ENCODE results near the gene ESR2. TPM values are rescaled to one million over a fixed set of nuclear protein-coding genes. Genes with fewer than 3 reads are reported as not detected.
A peak's percentile ranks its signal among the peaks of the same experiment; 100 is the strongest.
"Not testable (repeated sequence)": the region's sequence is repeated elsewhere in the genome, so short reads cannot be mapped to it uniquely, and the experiment has no call there.

The ESR2 gene
- total RNA-seq, 2 donors from 2014 or later, result 0.14 to 0.39 TPM

GRCh38 chr14:64215978-64216377 lies 78.2 kb downstream of the ESR2 start:
- ATAC-seq (no peak), DNase-seq (ENCODE audit: low spot score in 2 of 2) (no peak)
- Mint-ChIP-seq H3K27ac (no peak overlapping the region), H3K9me3 (no peaks in the 10 kb centered on the region), H3K36me3 (peaks cover 0 to 4% of the 10 kb centered on the region in 2 donors)

GRCh38 chr14:64215274-64215673 lies 78.9 kb downstream of the ESR2 start:
- Mint-ChIP-seq H3K36me3 (peaks cover 0 to 4% of the 10 kb centered on the region in 2 donors), H3K9me3 (no peaks in the 10 kb centered on the region), H3K27ac (no peak overlapping the region)
- no peak for ATAC-seq
- DNase-seq (ENCODE audit: low spot score in 2 of 2), result no peak

- no peak for DNase-seq (ENCODE audit: low spot score in 2 of 2)
- peaks cover 0 to 4% of the 10 kb centered on the region in 2 donors for H3K36me3 Mint-ChIP-seq
- H3K27ac Mint-ChIP-seq, result no peak overlapping the region
- ATAC-seq, result no peak
- no peaks in the 10 kb centered on the region for H3K9me3 Mint-ChIP-seq
Observed at GRCh38 chr14:64213853-64214570, 80.2 kb downstream of the ESR2 start.

GRCh38 chr14:64213086-64213485 lies 81.1 kb downstream of the ESR2 start:
- H3K36me3 Mint-ChIP-seq, result peaks cover 0 to 4% of the 10 kb centered on the region in 2 donors
- DNase-seq (ENCODE audit: low spot score in 2 of 2), result no peak
- no peak for ATAC-seq
- H3K9me3 Mint-ChIP-seq, result no peaks in the 10 kb centered on the region
- H3K27ac Mint-ChIP-seq, result no peak overlapping the region

GRCh38 chr14:64212666-64213065 lies 81.5 kb downstream of the ESR2 start:
- DNase-seq (ENCODE audit: low spot score in 2 of 2) (no peak), ATAC-seq (no peak)
- Mint-ChIP-seq H3K9me3 (no peaks in the 10 kb centered on the region), H3K36me3 (peaks cover 0 to 4% of the 10 kb centered on the region in 2 donors), H3K27ac (no peak overlapping the region)

GRCh38 chr14:64210912-64211311 lies 83.3 kb downstream of the ESR2 start:
- ATAC-seq; DNase-seq (ENCODE audit: low spot score in 2 of 2); H3K9me3 Mint-ChIP-seq; H3K36me3 Mint-ChIP-seq: not testable (repeated sequence)
- H3K27ac Mint-ChIP-seq, result peak overlapping the region; percentile 34 to 66

- no peaks in the 10 kb centered on the region for H3K9me3 Mint-ChIP-seq
- DNase-seq (ENCODE audit: low spot score in 2 of 2) (no peak), ATAC-seq (no peak)
- peak overlapping the region in 1 of 2 donors; percentile 66 for H3K27ac Mint-ChIP-seq
- no peaks in the 10 kb centered on the region for H3K36me3 Mint-ChIP-seq
Observed at GRCh38 chr14:64210216-64210615, 84.0 kb downstream of the ESR2 start.

GRCh38 chr14:64209444-64210131 lies 84.6 kb downstream of the ESR2 start:
- DNase-seq (ENCODE audit: low spot score in 2 of 2), result no peak
- Mint-ChIP-seq H3K36me3 (no peaks in the 10 kb centered on the region), H3K27ac (no peak overlapping the region), H3K9me3 (no peaks in the 10 kb centered on the region)
- ATAC-seq, result no peak

- H3K9me3 Mint-ChIP-seq, result no peaks in the 10 kb centered on the region
- H3K27ac Mint-ChIP-seq, result peak overlapping the region in 1 of 2 donors; percentile 91
- no peaks in the 10 kb centered on the region for H3K36me3 Mint-ChIP-seq
- ATAC-seq (no peak), DNase-seq (ENCODE audit: low spot score in 2 of 2) (no peak)
Observed at GRCh38 chr14:64208981-64209380, 85.2 kb downstream of the ESR2 start.

GRCh38 chr14:64208261-64208660 lies 85.9 kb downstream of the ESR2 start:
- H3K36me3 Mint-ChIP-seq, result no peaks in the 10 kb centered on the region
- H3K27ac Mint-ChIP-seq, result no peak overlapping the region
- DNase-seq (ENCODE audit: low spot score in 2 of 2) (no peak), ATAC-seq (no peak)
- H3K9me3 Mint-ChIP-seq, result no peaks in the 10 kb centered on the region

- H3K9me3 Mint-ChIP-seq, result no peaks in the 10 kb centered on the region
- ATAC-seq, result no peak
Observed at GRCh38 chr14:64203366-64204006, 90.7 kb downstream of the ESR2 start.

GRCh38 chr14:64202716-64203115 lies 91.5 kb downstream of the ESR2 start:
- DNase-seq (ENCODE audit: low spot score in 2 of 2) (no peak), ATAC-seq (no peak)
- Mint-ChIP-seq H3K36me3 (no peaks in the 10 kb centered on the region), H3K9me3 (no peaks in the 10 kb centered on the region), H3K27ac (no peak overlapping the region)

More at GRCh38 chr14:64203366-64204006, 90.7 kb downstream of the ESR2 start:
- no peak for DNase-seq (ENCODE audit: low spot score in 2 of 2)
- H3K36me3 Mint-ChIP-seq, result no peaks in the 10 kb centered on the region
- no peak overlapping the region for H3K27ac Mint-ChIP-seq

- Mint-ChIP-seq H3K36me3 (no peaks in the 10 kb centered on the region), H3K9me3 (no peaks in the 10 kb centered on the region), H3K27ac (no peak overlapping the region)
- DNase-seq (ENCODE audit: low spot score in 2 of 2), result no peak
- no peak for ATAC-seq
Observed at GRCh38 chr14:64201921-64202545, 92.1 kb downstream of the ESR2 start.

GRCh38 chr14:64201296-64201695 lies 92.9 kb downstream of the ESR2 start:
- no peaks in the 10 kb centered on the region for H3K9me3 Mint-ChIP-seq
- DNase-seq (ENCODE audit: low spot score in 2 of 2) (no peak), ATAC-seq (no peak)
- no peaks in the 10 kb centered on the region for H3K36me3 Mint-ChIP-seq
- H3K27ac Mint-ChIP-seq, result no peak overlapping the region

GRCh38 chr14:64200170-64200569 lies 94.0 kb downstream of the ESR2 start:
- Mint-ChIP-seq H3K36me3 (no peaks in the 10 kb centered on the region), H3K9me3 (no peaks in the 10 kb centered on the region), H3K27ac (no peak overlapping the region)
- no peak for ATAC-seq
- DNase-seq (ENCODE audit: low spot score in 2 of 2), result no peak

- no peak for DNase-seq (ENCODE audit: low spot score in 2 of 2)
- Mint-ChIP-seq H3K36me3 (no peaks in the 10 kb centered on the region), H3K9me3 (no peaks in the 10 kb centered on the region), H3K27ac (no peak overlapping the region)
- no peak for ATAC-seq
Observed at GRCh38 chr14:64198486-64198885, 95.7 kb downstream of the ESR2 start.

GRCh38 chr14:64197996-64198395 lies 96.2 kb downstream of the ESR2 start:
- Mint-ChIP-seq H3K36me3 (no peaks in the 10 kb centered on the region), H3K9me3 (no peaks in the 10 kb centered on the region), H3K27ac (no peak overlapping the region)
- ATAC-seq (no peak), DNase-seq (ENCODE audit: low spot score in 2 of 2) (no peak)
